H1 (cell line): Measurements from ENCODE around the gene COA5. TPM values are rescaled to one million over a fixed set of nuclear protein-coding genes. Genes with fewer than 3 reads are reported as not detected.

Source experiments
- CTCF ChIA-PET: fragments of 300-600 bp; sonication (Branson Sonifier 250); formaldehyde crosslinking; loops from one replicate; lab custom pipeline; 2021; ENCODE audit not compliant: partially characterized antibody; lab: Charles Lee
- POLR2A ChIA-PET: fragments of 300-600 bp; sonication (Branson Sonifier 250); formaldehyde crosslinking; loops from one replicate; lab custom pipeline; 2021; ENCODE audit warnings: inconsistent platforms; ENCODE audit not compliant: partially characterized antibody; lab: Charles Lee
- DNase-seq, 2 experiments: peaks; one replicate each; pipeline versions ENCODE4 v3.0.0 to v3.0.0-alpha.2; 2010 to 2022; ENCODE audit warnings: low spot score in 2 of 2, low read depth in 1 of 2, mixed read lengths in 1 of 2
- FAIRE-seq: peaks from 2 replicates; lab custom pipeline; 2011; peaks lifted over from hg19 to GRCh38; lab: Jason Lieb, UNC
- H2AFZ ChIP-seq: 2 replicates; pipeline ENCODE4 v1.8.1; 2012; ENCODE audit warnings: low read length, inconsistent platforms
- H2AK5ac ChIP-seq: 2 replicates; pipeline ENCODE4 v1.6.1; 2013; ENCODE audit warnings: low read depth, low read length
- H2BK120ac ChIP-seq: replicated peaks from 2 replicates; pipeline ENCODE3; 2013; ENCODE audit warnings: low read depth, low read length, inconsistent platforms
- H2BK12ac ChIP-seq: 2 replicates; pipeline ENCODE4 v1.6.1; 2013; ENCODE audit warnings: low read depth, low read length
- H2BK15ac ChIP-seq: 2 replicates; pipeline ENCODE4 v1.6.1; 2013; ENCODE audit warnings: low read length
- H2BK20ac ChIP-seq: 2 replicates; pipeline ENCODE4 v1.6.1; 2013; ENCODE audit warnings: low read length
- H2BK5ac ChIP-seq: 2 replicates; pipeline ENCODE4 v1.6.1; 2013; ENCODE audit warnings: low read depth, low read length
- H3K14ac ChIP-seq: 2 replicates; pipeline ENCODE4 v1.6.1; 2013; ENCODE audit warnings: inconsistent platforms; ENCODE audit not compliant: insufficient read length
- H3K18ac ChIP-seq: 2 replicates; pipeline ENCODE4 v1.6.1; 2013; ENCODE audit warnings: low read length; ENCODE audit errors: extremely low read depth
- H3K23ac ChIP-seq: 2 replicates; pipeline ENCODE4 v1.6.1; 2013; ENCODE audit warnings: inconsistent platforms; ENCODE audit not compliant: insufficient read length
- H3K23me2 ChIP-seq: 2 replicates; pipeline ENCODE4 v1.6.1; 2013; ENCODE audit warnings: low read depth, low read length
- H3K27ac ChIP-seq: 2 replicates; pipeline ENCODE4 v1.6.1; 2011; ENCODE audit warnings: low read depth, low read length, inconsistent platforms
- H3K27me3 ChIP-seq, 4 experiments: replicated peaks in 1 of 4; 1 replicate in 1 of 4; 2 replicates in 3 of 4; pipeline versions ENCODE4 v1.6.1 to v1.8.1; 2011 to 2013; ENCODE audit warnings: low read length in 3 of 4, mild to moderate bottlenecking in 3 of 4, inconsistent platforms in 2 of 4, mixed read lengths in 2 of 4, moderate library complexity in 1 of 4; ENCODE audit not compliant: control insufficient read depth in 3 of 4, insufficient read depth in 3 of 4; ENCODE audit errors: extremely low read depth in 1 of 4
- H3K36me3 ChIP-seq, 4 experiments: 2 replicates each; pipeline versions ENCODE4 v1.6.1 to v1.8.1; 2011 to 2013; ENCODE audit warnings: mild to moderate bottlenecking in 4 of 4, low read length in 3 of 4, moderate library complexity in 2 of 4, control low read depth in 1 of 4, inconsistent platforms in 1 of 4; ENCODE audit not compliant: insufficient read depth in 4 of 4, control insufficient read depth in 2 of 4
- H3K4ac ChIP-seq: replicated peaks from 2 replicates; pipeline ENCODE3; 2013; ENCODE audit warnings: low read length, low read depth, mixed read lengths, inconsistent platforms; ENCODE audit not compliant: insufficient read length
- H3K4me1 ChIP-seq, 4 experiments: replicated peaks in 1 of 4; 1 replicate in 1 of 4; 2 replicates in 3 of 4; pipeline versions ENCODE4 v1.6.1 to v1.8.1; 2011 to 2013; ENCODE audit warnings: low read length in 3 of 4, inconsistent platforms in 2 of 4, mixed read lengths in 1 of 4; ENCODE audit not compliant: insufficient read depth in 4 of 4, control insufficient read depth in 3 of 4
- H3K4me2 ChIP-seq, 2 experiments: 2 replicates each; pipeline versions ENCODE4 v1.6.1 to v1.8.1; 2011 to 2013; ENCODE audit warnings: low read depth in 2 of 2, low read length in 2 of 2, control low read depth in 1 of 2, inconsistent platforms in 1 of 2, mild to moderate bottlenecking in 1 of 2; ENCODE audit not compliant: insufficient read depth in 1 of 2
- H3K4me3 ChIP-seq, 4 experiments: fragments of 200-600, 300-600 bp in 1 of 4; sonication (generic), shearing (Covaris generic), sonication (Bioruptor Twin) in 1 of 4; 2 replicates each; pipeline versions ENCODE4 v1.5.1 to v1.8.1; 2011 to 2016; ENCODE audit warnings: low read length in 4 of 4, low read depth in 3 of 4, control low read depth in 2 of 4, inconsistent platforms in 2 of 4, mild to moderate bottlenecking in 2 of 4, mixed read lengths in 1 of 4, moderate library complexity in 1 of 4; ENCODE audit not compliant: insufficient read depth in 2 of 4; ENCODE audit errors: extremely low read depth in 1 of 4
- H3K56ac ChIP-seq: replicated peaks from 2 replicates; pipeline ENCODE3; 2013; ENCODE audit warnings: low read depth, mild to moderate bottlenecking, mixed read lengths, low read length, inconsistent platforms; ENCODE audit not compliant: insufficient read length
- H3K79me1 ChIP-seq: 2 replicates; pipeline ENCODE4 v1.6.1; 2013; ENCODE audit warnings: low read depth, low read length, control low read depth
- H3K79me2 ChIP-seq, 2 experiments: 2 replicates each; pipeline versions ENCODE4 v1.6.1 to v1.8.1; 2012 to 2013; ENCODE audit warnings: low read length in 2 of 2, mild to moderate bottlenecking in 2 of 2, inconsistent platforms in 1 of 2; ENCODE audit not compliant: insufficient read depth in 2 of 2, control insufficient read depth in 1 of 2
- H3K9ac ChIP-seq, 4 experiments: replicated peaks in 1 of 4; 1 replicate in 1 of 4; 2 replicates in 3 of 4; pipeline versions ENCODE4 v1.6.1 to v1.8.1; 2011 to 2013; ENCODE audit warnings: low read depth in 3 of 4, low read length in 3 of 4, control low read depth in 2 of 4, mild to moderate bottlenecking in 2 of 4, moderate library complexity in 2 of 4, inconsistent platforms in 1 of 4; ENCODE audit errors: extremely low read depth in 1 of 4
- H3K9me3 ChIP-seq, 2 experiments: 2 replicates each; pipeline versions ENCODE4 v1.6.1 to v1.8.1; 2012 to 2013; ENCODE audit warnings: mild to moderate bottlenecking in 2 of 2, moderate library complexity in 2 of 2, control low read depth in 1 of 2, inconsistent platforms in 1 of 2, low read depth in 1 of 2, low read length in 1 of 2, mixed read lengths in 1 of 2; ENCODE audit not compliant: insufficient read depth in 2 of 2
- H4K20me1 ChIP-seq, 2 experiments: replicated peaks in 1 of 2; 2 replicates each; pipeline versions ENCODE3 to v1.8.1; 2011 to 2013; ENCODE audit warnings: inconsistent platforms in 2 of 2, low read length in 2 of 2, mild to moderate bottlenecking in 1 of 2; ENCODE audit not compliant: insufficient read depth in 2 of 2, control insufficient read depth in 1 of 2
- H4K5ac ChIP-seq: 2 replicates; pipeline ENCODE4 v1.6.1; 2013; ENCODE audit warnings: low read length, low read depth, mixed read lengths, inconsistent platforms; ENCODE audit not compliant: insufficient read length
- H4K8ac ChIP-seq: 2 replicates; pipeline ENCODE4 v1.8.0; 2013; ENCODE audit warnings: mild to moderate bottlenecking, moderate library complexity, low read length, inconsistent platforms; ENCODE audit not compliant: insufficient read depth; ENCODE audit errors: extremely low read depth
- H4K91ac ChIP-seq: replicated peaks from 2 replicates; pipeline ENCODE3; 2013; ENCODE audit warnings: low read length, mixed read lengths, inconsistent platforms; ENCODE audit not compliant: insufficient read length
- CREB1 ChIP-seq: IDR thresholded peaks from 2 replicates; pipeline ENCODE4 v1.6.1; 2012; ENCODE audit warnings: inconsistent platforms
- EZH2 ChIP-seq: fragments of 200-600 bp; sonication (generic); IDR thresholded peaks from 2 replicates; pipeline ENCODE4 v1.7.1; 2012; ENCODE audit warnings: low read depth, mild to moderate bottlenecking, moderate library complexity, low read length, inconsistent platforms; ENCODE audit not compliant: severe bottlenecking
- GABPA ChIP-seq: IDR thresholded peaks from 2 replicates; pipeline ENCODE4 v1.6.1; 2011; ENCODE audit warnings: mild to moderate bottlenecking, low read length, moderate library complexity, borderline replicate concordance; ENCODE audit not compliant: insufficient read depth
- HDAC2 ChIP-seq, 2 experiments: fragments of 300-600 bp in 1 of 2; sonication (generic) in 1 of 2; IDR thresholded peaks; 2 replicates each; pipeline ENCODE4 v1.6.1; 2011 to 2012; ENCODE audit warnings: low read depth in 2 of 2, low read length in 2 of 2, mild to moderate bottlenecking in 2 of 2, moderate library complexity in 2 of 2, borderline replicate concordance in 1 of 2, inconsistent platforms in 1 of 2
- HDAC6 ChIP-seq: IDR thresholded peaks from one replicate; pipeline ENCODE4 v1.7.1; 2012; ENCODE audit warnings: low read depth, mild to moderate bottlenecking, inconsistent platforms, low read length, moderate library complexity
- WGBS, 2 experiments: shearing (Covaris generic) in 1 of 2; methylation state at CpG; one replicate each; pipeline versions ENCODE4 v1.1.6 to v1.1.7; 2013 to 2015; ENCODE audit warnings: low lambda C conversion rate in 2 of 2, mixed read lengths in 2 of 2, inconsistent platforms in 1 of 2, low coverage in 1 of 2, missing lambda C conversion rate in 1 of 2; ENCODE audit not compliant: insufficient replicate concordance in 2 of 2, insufficient coverage in 1 of 2, insufficient read length in 1 of 2; ENCODE audit errors: extremely low coverage in 1 of 2, missing lambda C conversion rate in 1 of 2; 5-methylcytosine and 5-hydroxymethylcytosine counted together
- polyA plus RNA-seq, 7 experiments: library from polyadenylated mRNA; depleted of rRNA in 3 of 7; stranded (reverse) in 5 of 7; unstranded in 2 of 7; fragments of >200 nt in 5 of 7; fragments of 200-250 nt in 2 of 7; gene quantifications; 1 replicate in 5 of 7; 2 replicates in 1 of 7; 4 replicates in 1 of 7; pipeline versions ENCODE4 v1.2.1 to v1.2.3, GENCODE V29; 2011 to 2013; ENCODE audit warnings: missing spikeins in 2 of 7, mixed read lengths in 2 of 7
- total RNA-seq: library from RNA; stranded (reverse); fragmentation: NEBNext Ultra II Directional; extraction: Animal tissue kit (Norgen Biotek cat#: 25700); gene quantifications from 2 replicates; pipeline ENCODE4 v1.2.1, GENCODE V29; 2021

The COA5 gene
- total and polyA plus RNA-seq, 2 of the 8 experiments (the other 6 are each of a cell fraction or from before 2014, with no cell fraction given), result 20.3 to 24.7 TPM

DNA sequence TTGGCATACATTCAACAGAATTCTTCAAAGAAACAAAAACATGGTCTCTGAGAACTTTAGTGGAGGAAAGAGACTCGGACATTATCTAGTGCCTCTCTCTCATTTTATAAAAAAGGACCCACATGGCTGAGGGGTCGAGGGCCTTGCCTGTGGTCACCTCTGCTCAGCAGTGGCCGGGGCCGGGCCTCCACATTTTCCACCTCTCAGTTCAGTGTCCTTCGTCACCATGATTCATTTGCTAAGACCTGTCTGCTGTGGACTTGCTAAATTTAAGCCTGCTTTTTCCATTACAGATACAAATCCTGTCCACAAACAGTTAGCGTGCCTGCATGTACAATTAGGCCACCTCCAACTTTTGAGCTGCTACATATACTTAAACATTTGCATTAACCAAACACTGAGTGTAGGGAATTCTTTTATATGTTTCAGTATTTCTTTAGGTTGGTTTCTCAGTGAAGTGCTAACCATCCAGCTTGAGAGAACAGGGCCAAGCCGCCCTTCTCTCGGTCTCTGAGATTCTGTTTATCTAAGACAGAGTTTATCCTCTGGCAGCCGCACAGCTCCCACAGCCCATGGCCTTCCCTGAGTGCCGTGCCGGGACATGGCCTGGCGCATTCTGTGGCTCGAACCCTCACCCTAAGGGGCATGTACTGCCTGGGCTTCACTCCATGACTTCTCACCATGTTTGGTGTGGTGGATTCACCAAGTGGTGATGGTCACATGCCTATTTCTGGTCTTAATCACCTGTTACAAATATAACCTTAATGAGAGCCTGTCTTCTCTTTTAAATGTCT, 46.2 kb downstream of the COA5 start:
- H2BK12ac ChIP-seq, result no peak overlapping the region
- H3K9me3 ChIP-seq, result no peaks in the 10 kb centered on the region
- no peak overlapping the region for H3K4ac ChIP-seq
- no peak overlapping the region for H2BK20ac ChIP-seq
- H4K91ac ChIP-seq, result no peak overlapping the region
- POLR2A ChIA-PET, result interaction anchor here (0.7 kb wide), 1 partner anchor 92 kb away, joined by 3 read pairs; no protein-coding TSS in a partner anchor
- H3K79me1 ChIP-seq, result no peaks in the 10 kb centered on the region
- H4K20me1 ChIP-seq, result no peaks in the 10 kb centered on the region
- no peak overlapping the region for H3K4me2 ChIP-seq
- H3K4me1 ChIP-seq, result no peaks in the 10 kb centered on the region
- H3K14ac ChIP-seq, result no peak overlapping the region
- peaks cover 7 to 33% (median 30%) of the 10 kb centered on the region in 4 experiments; a peak in 7 of 8 replicates for H3K36me3 ChIP-seq
- H3K23ac ChIP-seq, result no peak overlapping the region
- no peak for TF ChIP-seq EZH2
- no peak for TF ChIP-seq HDAC6
- no peak for TF ChIP-seq GABPA
- no peak for TF ChIP-seq HDAC2 (IDR thresholded peaks at IDR 0.05; ENCODE audit: borderline replicate concordance in 1 of 2, low read depth in 2 of 2, low read length in 2 of 2)
- TF ChIP-seq CREB1, result no peak
- no peak overlapping the region for H2AFZ ChIP-seq
- CTCF ChIA-PET, result no interaction called here
- FAIRE-seq (no peak), DNase-seq (no peak)
- no peaks in the 10 kb centered on the region for H3K23me2 ChIP-seq
- no peak overlapping the region for H4K8ac ChIP-seq
- H3K79me2 ChIP-seq, result no peaks in the 10 kb centered on the region
- no peak overlapping the region for H2AK5ac ChIP-seq
- WGBS, 2 experiments, result 87% methylated on average over 13 of the region's 13 CpGs; no CpG with 5 or more reads in 1 of the 2 experiments
- no peak overlapping the region for H3K56ac ChIP-seq
- no peak overlapping the region for H2BK5ac ChIP-seq
- no peaks in the 10 kb centered on the region for H3K27me3 ChIP-seq
- no peak overlapping the region for H3K4me3 ChIP-seq
- no peak overlapping the region for H3K18ac ChIP-seq
- H3K9ac ChIP-seq, result no peak overlapping the region
- H2BK120ac ChIP-seq, result no peak overlapping the region
- H2BK15ac ChIP-seq, result no peak overlapping the region
- H4K5ac ChIP-seq, result no peak overlapping the region
- no peak overlapping the region for H3K27ac ChIP-seq
